ENCODE results near the gene CHTOP.
A peak's percentile ranks its signal among the peaks of the same experiment; 100 is the strongest.

The CHTOP gene

GRCh38 chr1:153627715-153628626 is 5.9 kb upstream of the CHTOP start, which contains the start of gene S100A1:
Gene S100A1 (plus strand): TSS chr1:153628434. CDS start chr1:153630522, 2,088 bp downstream.
- H3K27ac ChIP-seq = peak within 1 kb of the TSS; percentile 94
- DNase-seq (ENCODE audit: low spot score) = no peak
- POLR2A ChIA-PET (ENCODE audit: low non-redundant PET) = interaction anchor here (1.4 to 5.5 kb wide), 2 partner anchors 14 to 56 kb away, joined by 4 to 56 read pairs; partner anchors contain the start of genes S100A14 and S100A16

DNA sequence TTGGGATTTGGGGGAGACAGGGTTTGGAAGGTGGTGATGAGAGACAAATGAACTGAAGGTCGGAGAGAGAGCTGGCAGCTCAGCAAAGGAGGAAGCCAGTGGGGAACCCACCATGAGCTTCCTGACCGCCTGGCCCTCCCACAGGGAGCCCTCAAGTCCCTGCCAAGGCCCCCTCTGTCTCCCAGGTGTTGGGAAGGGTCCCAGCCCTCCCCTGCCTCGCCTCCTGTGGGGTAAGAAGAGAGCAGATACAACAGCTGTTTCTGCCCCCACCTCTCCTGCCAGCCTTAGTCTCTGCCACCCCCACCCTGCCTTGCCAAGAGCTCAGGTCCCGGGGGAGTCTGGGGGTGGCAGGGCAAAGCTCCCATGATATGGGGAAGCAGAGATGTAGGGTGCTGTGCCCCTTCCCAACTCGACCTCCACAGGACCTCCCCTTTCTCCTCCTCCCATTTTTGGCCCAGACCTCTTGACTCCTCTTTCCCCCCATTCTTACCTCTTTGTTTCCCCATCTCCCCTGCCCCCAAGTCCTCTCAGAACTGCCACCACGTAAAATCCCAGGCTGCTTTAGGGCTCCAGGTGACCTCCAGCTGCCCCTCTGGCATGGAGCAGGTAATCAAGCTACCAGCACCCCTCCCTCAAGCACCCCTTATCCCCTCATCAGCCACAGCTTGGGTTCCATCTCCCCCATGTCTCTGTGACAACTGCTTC is 5.1 kb upstream of the CHTOP start:
- H3K27ac ChIP-seq = peak overlapping the region; percentile 94
- no peak for DNase-seq (ENCODE audit: low spot score)
- ChIA-PET POLR2A (ENCODE audit: low non-redundant PET) (interaction anchor here (0.6 to 5.5 kb wide), 3 partner anchors 15 to 56 kb away, joined by 4 to 56 read pairs (median 4); partner anchors contain the start of genes S100A14 and S100A16), CTCF (interaction anchor here (0.6 to 1.2 kb wide), 6 partner anchors 9 to 104 kb away, joined by 3 to 6 read pairs (median 4); partner anchors contain the start of gene S100A14)
- TF ChIP-seq CTCF (conservative IDR thresholded peaks at IDR 0.05; ENCODE audit: low read depth) = no peak

More at GRCh38 chr1:153627715-153628626, 5.9 kb upstream of the CHTOP start, which contains the start of gene S100A1:
- CTCF ChIA-PET = interaction anchor here (0.5 to 1.9 kb wide), 11 partner anchors 9 to 913 kb away, joined by 3 to 12 read pairs (median 4); partner anchors contain the start of gene S100A14
- TF ChIP-seq CTCF (conservative IDR thresholded peaks at IDR 0.05; ENCODE audit: low read depth) = peak; percentile 16

- no peak for TF ChIP-seq CTCF (conservative IDR thresholded peaks at IDR 0.05; ENCODE audit: low read depth)
- CTCF ChIA-PET = interaction anchor here (0.6 to 1.2 kb wide), 3 partner anchors 13 to 104 kb away, joined by 3 to 6 read pairs (median 5); partner anchors contain the start of gene S100A14
- no peak for DNase-seq (ENCODE audit: low spot score)
- peak overlapping the region; percentile 94 for H3K27ac ChIP-seq
- POLR2A ChIA-PET (ENCODE audit: low non-redundant PET) = interaction anchor here (0.6 to 5.5 kb wide), 2 partner anchors 15 to 26 kb away, joined by 4 to 56 read pairs; partner anchors contain the start of genes S100A14 and S100A16
Measured at GRCh38 chr1:153629343-153629665, 4.6 kb upstream of the CHTOP start.

- no peak for TF ChIP-seq CTCF (conservative IDR thresholded peaks at IDR 0.05; ENCODE audit: low read depth)
- POLR2A ChIA-PET (ENCODE audit: low non-redundant PET) = interaction anchor here (0.5 to 1.5 kb wide), 2 partner anchors 9 to 15 kb away, joined by 4 to 7 read pairs; no protein-coding TSS in a partner anchor
- CTCF ChIA-PET = interaction anchor here (0.8 kb wide), 1 partner anchor 119 kb away, joined by 3 read pairs; no protein-coding TSS in a partner anchor
Measured at GRCh38 chr1:153629971-153630370, 3.9 kb upstream of the CHTOP start.

GRCh38 chr1:153630384-153630783 is 3.5 kb upstream of the CHTOP start:
- CTCF ChIA-PET = interaction anchor here (0.8 kb wide), 1 partner anchor 120 kb away, joined by 3 read pairs; no protein-coding TSS in a partner anchor

More at GRCh38 chr1:153629971-153630370, 3.9 kb upstream of the CHTOP start:
- peak overlapping the region; percentile 94 for H3K27ac ChIP-seq
- no peak for DNase-seq (ENCODE audit: low spot score)

More at GRCh38 chr1:153630384-153630783, 3.5 kb upstream of the CHTOP start:
- peak overlapping the region; percentile 94 for H3K27ac ChIP-seq
- TF ChIP-seq CTCF (conservative IDR thresholded peaks at IDR 0.05; ENCODE audit: low read depth) = no peak
- POLR2A ChIA-PET (ENCODE audit: low non-redundant PET) = interaction anchor here (0.5 to 1.5 kb wide), 4 partner anchors 10 to 24 kb away, joined by 3 to 7 read pairs (median 4); no protein-coding TSS in a partner anchor
- DNase-seq (ENCODE audit: low spot score) = no peak

Data from RWPE1 (cell line).